Measurements from ENCODE around the gene PARPBP. TPM values are rescaled to one million over a fixed set of nuclear protein-coding genes. Genes with fewer than 3 reads are reported as not detected.
"Not testable (repeated sequence)": the region's sequence is repeated elsewhere in the genome, so short reads cannot be mapped to it uniquely, and the experiment has no call there.

Gene PARPBP
- polyA plus RNA-seq, 1 experiment = 6.0 TPM

GRCh38 chr12:102114212-102114611 is 5.8 kb upstream of the PARPBP start:
- ChIA-PET CTCF (no interaction called here), POLR2A (no interaction called here)
- TF ChIP-seq CTCF (IDR thresholded peaks at IDR 0.05; ENCODE audit: low read depth, low read length) = no peak

GRCh38 chr12:102116392-102116791 is 3.6 kb upstream of the PARPBP start:
- CTCF ChIA-PET = no interaction called here

More at GRCh38 chr12:102114212-102114611, 5.8 kb upstream of the PARPBP start:
- DNase-seq (ENCODE audit: low read depth, low spot score) = no peak
- H3K4me3 ChIP-seq (ENCODE audit: low read depth, low read length) = no peak overlapping the region
- H3K9me3 ChIP-seq (ENCODE audit: control insufficient read depth, insufficient read depth, low read length) = no peaks in the 10 kb centered on the region
- H3K27ac ChIP-seq (ENCODE audit: low read depth, low read length) = no peak overlapping the region
- no peaks in the 10 kb centered on the region for H3K27me3 ChIP-seq (ENCODE audit: control insufficient read depth, insufficient read depth, low read length)

GRCh38 chr12:102118874-102119273 is 1.1 kb upstream of the PARPBP start:
- CTCF ChIA-PET = interaction anchor here (1.0 to 2.0 kb wide), 2 partner anchors 23 to 365 kb away, joined by 3 to 8 read pairs; no protein-coding TSS in a partner anchor
- DNase-seq (ENCODE audit: low read depth, low spot score) = no peak

More at GRCh38 chr12:102116392-102116791, 3.6 kb upstream of the PARPBP start:
- TF ChIP-seq CTCF (IDR thresholded peaks at IDR 0.05; ENCODE audit: low read depth, low read length) = no peak
- Histone ChIP-seq H3K4me3 (ENCODE audit: low read depth, low read length) (no peak overlapping the region), H3K27me3 (ENCODE audit: control insufficient read depth, insufficient read depth, low read length) (no peaks in the 10 kb centered on the region), H3K27ac (ENCODE audit: low read depth, low read length) (no peak overlapping the region), H3K9me3 (ENCODE audit: control insufficient read depth, insufficient read depth, low read length) (no peaks in the 10 kb centered on the region)
- DNase-seq (ENCODE audit: low read depth, low spot score) = no peak
- POLR2A ChIA-PET = no interaction called here

GRCh38 chr12:102120564-102120873 is 536 bp downstream of the PARPBP start:
- CTCF ChIA-PET = no interaction called here
- Histone ChIP-seq H3K4me3 (ENCODE audit: low read depth, low read length) (peak overlapping the region; percentile 85), H3K27me3 (ENCODE audit: control insufficient read depth, insufficient read depth, low read length) (no peaks in the 10 kb centered on the region), H3K9me3 (ENCODE audit: control insufficient read depth, insufficient read depth, low read length) (no peaks in the 10 kb centered on the region), H3K27ac (ENCODE audit: low read depth, low read length) (peak overlapping the region; percentile 79)
- POLR2A ChIA-PET = no interaction called here
- no peak for DNase-seq (ENCODE audit: low read depth, low spot score)
- no peak for TF ChIP-seq CTCF (IDR thresholded peaks at IDR 0.05; ENCODE audit: low read depth, low read length)

More at GRCh38 chr12:102118874-102119273, 1.1 kb upstream of the PARPBP start:
- Histone ChIP-seq H3K9me3 (ENCODE audit: control insufficient read depth, insufficient read depth, low read length) (no peaks in the 10 kb centered on the region), H3K27me3 (ENCODE audit: control insufficient read depth, insufficient read depth, low read length) (no peaks in the 10 kb centered on the region), H3K27ac (ENCODE audit: low read depth, low read length) (no peak overlapping the region), H3K4me3 (ENCODE audit: low read depth, low read length) (peak overlapping the region; percentile 85)
- POLR2A ChIA-PET = interaction anchor here (0.6 kb wide), 1 partner anchor 22 kb away, joined by 5 read pairs; no protein-coding TSS in a partner anchor
- no peak for TF ChIP-seq CTCF (IDR thresholded peaks at IDR 0.05; ENCODE audit: low read depth, low read length)

- TF ChIP-seq CTCF (IDR thresholded peaks at IDR 0.05; ENCODE audit: low read depth, low read length) = no peak
- Histone ChIP-seq H3K27me3 (ENCODE audit: control insufficient read depth, insufficient read depth, low read length) (no peaks in the 10 kb centered on the region), H3K9me3 (ENCODE audit: control insufficient read depth, insufficient read depth, low read length) (no peaks in the 10 kb centered on the region), H3K27ac (ENCODE audit: low read depth, low read length) (no peak overlapping the region), H3K4me3 (ENCODE audit: low read depth, low read length) (peak overlapping the region; percentile 85)
- no peak for DNase-seq (ENCODE audit: low read depth, low spot score)
- ChIA-PET CTCF (interaction anchor here (0.6 kb wide), 1 partner anchor 87 kb away, joined by 4 read pairs; no protein-coding TSS in a partner anchor), POLR2A (no interaction called here)
These were observed 903 bp downstream of the PARPBP start for GRCh38 chr12:102120886-102121285.

GRCh38 chr12:102121328-102121727 is 1.3 kb downstream of the PARPBP start:
- not testable (repeated sequence) for H3K4me3 ChIP-seq (ENCODE audit: low read depth, low read length); H3K9me3 ChIP-seq (ENCODE audit: control insufficient read depth, insufficient read depth, low read length); DNase-seq (ENCODE audit: low read depth, low spot score); H3K27ac ChIP-seq (ENCODE audit: low read depth, low read length); H3K27me3 ChIP-seq (ENCODE audit: control insufficient read depth, insufficient read depth, low read length)
- CTCF ChIA-PET = interaction anchor here (0.6 to 3.3 kb wide), 4 partner anchors 87 to 649 kb away, joined by 3 to 13 read pairs (median 6); no protein-coding TSS in a partner anchor
- POLR2A ChIA-PET = interaction anchor here (0.6 kb wide), 1 partner anchor 34 kb away, joined by 4 read pairs; no protein-coding TSS in a partner anchor

- CTCF ChIA-PET = interaction anchor here (0.6 to 1.0 kb wide), 2 partner anchors 9 to 575 kb away, joined by 3 read pairs; no protein-coding TSS in a partner anchor
- H3K9me3 ChIP-seq (ENCODE audit: control insufficient read depth, insufficient read depth, low read length); POLR2A ChIA-PET: not testable (repeated sequence)
These were observed 10.7 kb downstream of the PARPBP start for GRCh38 chr12:102130720-102131119.

GRCh38 chr12:102131442-102131841 is 11.5 kb downstream of the PARPBP start:
- POLR2A ChIA-PET; H3K9me3 ChIP-seq (ENCODE audit: control insufficient read depth, insufficient read depth, low read length); H3K27me3 ChIP-seq (ENCODE audit: control insufficient read depth, insufficient read depth, low read length); CTCF ChIA-PET; H3K27ac ChIP-seq (ENCODE audit: low read depth, low read length); DNase-seq (ENCODE audit: low read depth, low spot score); H3K4me3 ChIP-seq (ENCODE audit: low read depth, low read length): not testable (repeated sequence)

More at GRCh38 chr12:102130720-102131119, 10.7 kb downstream of the PARPBP start:
- H3K4me3 ChIP-seq (ENCODE audit: low read depth, low read length); H3K27ac ChIP-seq (ENCODE audit: low read depth, low read length); H3K27me3 ChIP-seq (ENCODE audit: control insufficient read depth, insufficient read depth, low read length); DNase-seq (ENCODE audit: low read depth, low spot score): not testable (repeated sequence)
